H9 (cell line): ENCODE measurements around the gene ADGRL3. TPM values are rescaled to one million over a fixed set of nuclear protein-coding genes. Genes with fewer than 3 reads are reported as not detected.

Experiments
- DNase-seq: peaks from one replicate; pipeline ENCODE4 v3.0.0-alpha.2; 2017
- H2AFZ ChIP-seq: one replicate; pipeline ENCODE4 v1.6.1; 2013; ENCODE audit warnings: mild to moderate bottlenecking, low read length, control low read depth, moderate library complexity
- H2AK5ac ChIP-seq: 2 replicates; pipeline ENCODE4 v1.6.1; 2013; ENCODE audit warnings: low read length, control low read depth, mixed read lengths; ENCODE audit not compliant: insufficient read length
- H2BK120ac ChIP-seq: one replicate; pipeline ENCODE4 v1.6.1; 2013; ENCODE audit warnings: low read depth, mild to moderate bottlenecking, low read length, control low read depth, inconsistent platforms; ENCODE audit not compliant: poor library complexity, severe bottlenecking
- H2BK12ac ChIP-seq: 2 replicates; pipeline ENCODE4 v1.6.1; 2013; ENCODE audit warnings: low read length, control low read depth, mixed read lengths, low read depth; ENCODE audit not compliant: insufficient read length
- H2BK15ac ChIP-seq: 2 replicates; pipeline ENCODE4 v1.6.1; 2013; ENCODE audit warnings: low read depth, low read length, control low read depth
- H2BK20ac ChIP-seq: one replicate; pipeline ENCODE4 v1.6.1; 2013; ENCODE audit warnings: low read depth, mild to moderate bottlenecking, low read length, control low read depth, inconsistent platforms; ENCODE audit not compliant: poor library complexity, severe bottlenecking
- H2BK5ac ChIP-seq: 2 replicates; pipeline ENCODE4 v1.6.1; 2013; ENCODE audit warnings: low read length, control low read depth, mixed read lengths; ENCODE audit not compliant: insufficient read length
- H3K14ac ChIP-seq: 2 replicates; pipeline ENCODE4 v1.6.1; 2013; ENCODE audit warnings: low read length, control low read depth; ENCODE audit not compliant: insufficient read depth
- H3K18ac ChIP-seq: 2 replicates; pipeline ENCODE4 v1.6.1; 2013; ENCODE audit warnings: low read depth, mild to moderate bottlenecking, mixed read lengths, low read length, control low read depth; ENCODE audit not compliant: insufficient read length
- H3K23ac ChIP-seq: 2 replicates; pipeline ENCODE4 v1.6.1; 2013; ENCODE audit warnings: low read length, control low read depth, mixed read lengths, low read depth; ENCODE audit not compliant: insufficient read length
- H3K23me2 ChIP-seq: 2 replicates; pipeline ENCODE4 v1.6.1; 2013; ENCODE audit warnings: low read depth, mild to moderate bottlenecking, mixed read lengths, low read length, control low read depth; ENCODE audit not compliant: insufficient read length, poor library complexity, severe bottlenecking
- H3K27ac ChIP-seq: 2 replicates; pipeline ENCODE4 v1.5.1; 2013; ENCODE audit warnings: low read length, control low read depth, mixed read lengths, low read depth; ENCODE audit not compliant: insufficient read length
- H3K27me3 ChIP-seq: 2 replicates; pipeline ENCODE4 v1.6.1; 2013; ENCODE audit warnings: low read length, control low read depth, inconsistent platforms; ENCODE audit not compliant: insufficient read depth
- H3K4ac ChIP-seq: 2 replicates; pipeline ENCODE4 v1.6.1; 2013; ENCODE audit warnings: low read depth, mild to moderate bottlenecking, control low read depth, inconsistent platforms, low read length, moderate library complexity
- H3K4me1 ChIP-seq: 2 replicates; pipeline ENCODE4 v1.6.1; 2013; ENCODE audit warnings: low read length, control low read depth, inconsistent platforms; ENCODE audit not compliant: insufficient read depth
- H3K4me2 ChIP-seq: 2 replicates; pipeline ENCODE4 v1.6.1; 2013; ENCODE audit warnings: low read length, control low read depth, mixed read lengths; ENCODE audit not compliant: insufficient read length, insufficient read depth
- H3K56ac ChIP-seq: 2 replicates; pipeline ENCODE4 v1.6.1; 2013; ENCODE audit warnings: low read depth, mild to moderate bottlenecking, mixed read lengths, low read length, control low read depth; ENCODE audit not compliant: insufficient read length
- H3K79me1 ChIP-seq: 2 replicates; pipeline ENCODE4 v1.6.1; 2013; ENCODE audit warnings: low read depth, mild to moderate bottlenecking, moderate library complexity, low read length, control low read depth, inconsistent platforms; ENCODE audit not compliant: insufficient read depth, poor library complexity, severe bottlenecking
- H3K79me2 ChIP-seq: 2 replicates; pipeline ENCODE4 v1.6.1; 2013; ENCODE audit warnings: low read length, control low read depth, inconsistent platforms; ENCODE audit not compliant: insufficient read depth
- H3K9ac ChIP-seq: 2 replicates; pipeline ENCODE4 v1.6.1; 2013; ENCODE audit warnings: low read length, control low read depth, mixed read lengths; ENCODE audit not compliant: insufficient read length; ENCODE audit errors: extremely low read depth
- H3K9me3 ChIP-seq: one replicate; pipeline ENCODE4 v1.6.1; 2013; ENCODE audit warnings: low read depth, low read length, inconsistent platforms; ENCODE audit not compliant: control insufficient read depth
- H3T11ph ChIP-seq: one replicate; pipeline ENCODE4 v1.6.1; 2013; ENCODE audit warnings: mild to moderate bottlenecking, low read length, control low read depth, inconsistent platforms
- H4K20me1 ChIP-seq: one replicate; pipeline ENCODE4 v1.6.1; 2013; ENCODE audit not compliant: control insufficient read depth, insufficient read length, insufficient read depth
- H4K5ac ChIP-seq: 2 replicates; pipeline ENCODE4 v1.6.1; 2013; ENCODE audit warnings: low read depth, mild to moderate bottlenecking, mixed read lengths, low read length, control low read depth; ENCODE audit not compliant: insufficient read length
- H4K8ac ChIP-seq: replicated peaks from 2 replicates; pipeline ENCODE4 v1.6.1; 2013; ENCODE audit warnings: low read length, control low read depth, mixed read lengths, low read depth; ENCODE audit not compliant: insufficient read length
- H4K91ac ChIP-seq: 2 replicates; pipeline ENCODE4 v1.6.1; 2013; ENCODE audit warnings: low read depth, mild to moderate bottlenecking, moderate library complexity, mixed read lengths, low read length, control low read depth; ENCODE audit not compliant: insufficient read length
- H3K27ac Mint-ChIP-seq, 3 experiments: 2 replicates in 2 of 3; 3 replicates in 1 of 3; pipeline ENCODE4 v1.8.0; 2020 to 2021; ENCODE audit warnings: mixed read lengths in 3 of 3, mild to moderate bottlenecking in 1 of 3, moderate library complexity in 1 of 3
- H3K27me3 Mint-ChIP-seq: 2 replicates; pipeline ENCODE4 v1.8.0; 2021; ENCODE audit warnings: low read depth, mild to moderate bottlenecking, moderate library complexity, mixed read lengths
- H3K36me3 Mint-ChIP-seq, 3 experiments: 2 replicates in 2 of 3; 3 replicates in 1 of 3; pipeline ENCODE4 v1.8.0; 2020 to 2021; ENCODE audit warnings: low read depth in 3 of 3, mixed read lengths in 3 of 3; ENCODE audit not compliant: insufficient read depth in 1 of 3
- H3K4me1 Mint-ChIP-seq, 2 experiments: 2 replicates each; pipeline ENCODE4 v1.8.0; 2020; ENCODE audit warnings: mixed read lengths in 2 of 2
- H3K4me3 Mint-ChIP-seq, 2 experiments: 2 replicates in 1 of 2; 3 replicates in 1 of 2; pipeline ENCODE4 v1.8.0; 2020 to 2021; ENCODE audit warnings: mild to moderate bottlenecking in 2 of 2, mixed read lengths in 2 of 2, moderate library complexity in 1 of 2
- H3K9me3 Mint-ChIP-seq, 2 experiments: 2 replicates in 1 of 2; 3 replicates in 1 of 2; pipeline ENCODE4 v1.8.0; 2020; ENCODE audit warnings: mild to moderate bottlenecking in 2 of 2, mixed read lengths in 2 of 2, moderate library complexity in 1 of 2
- WGBS: extraction: QIAGEN DNeasy Blood & Tissue Kit; methylation state at CpG from one replicate; pipeline ENCODE4 v1.1.7; 2013; ENCODE audit warnings: missing lambda C conversion rate, low lambda C conversion rate, mixed read lengths; ENCODE audit not compliant: insufficient read length; ENCODE audit errors: extremely low coverage; 5-methylcytosine and 5-hydroxymethylcytosine counted together
- total RNA-seq: library from RNA; stranded (reverse); gene quantifications from 2 replicates; pipeline ENCODE4 v1.2.1, GENCODE V29; 2021
- TF ChIP-seq, protein P1 (sequence below): fragments of 200-600 bp; sonication (generic); conservative IDR thresholded peaks from 3 replicates; pipeline ENCODE4 v1.8.0; 2021; ENCODE audit warnings: antibody characterized with exemption, mild to moderate bottlenecking

Gene ADGRL3
- total RNA-seq, 1 experiment from 2014 or later: 5.9 TPM

- H3K36me3 Mint-ChIP-seq: peaks cover 0 to 5% (median 0%) of the 10 kb centered on the region in 3 experiments; a peak in 4 of 7 replicates
- H3K27me3 Mint-ChIP-seq: no peaks in the 10 kb centered on the region
- H3K4me1 Mint-ChIP-seq: peaks cover 37 to 46% of the 10 kb centered on the region in 2 experiments
These were observed 875.0 kb downstream of the ADGRL3 start for GRCh38 chr4:62075089-62075488.

More at GRCh38 chr4:62075089-62075488, 875.0 kb downstream of the ADGRL3 start:
- Histone ChIP-seq H2BK20ac (no peak overlapping the region), H3K9me3 (no peaks in the 10 kb centered on the region), H3K14ac (no peak overlapping the region), H3K56ac (no peak overlapping the region), H3K9ac (no peak overlapping the region), H3K4me2 (no peak overlapping the region), H4K20me1 (no peaks in the 10 kb centered on the region), H3K23ac (no peak overlapping the region), H2BK12ac (no peak overlapping the region), H3K18ac (no peak overlapping the region), H3K27me3 (no peaks in the 10 kb centered on the region), H4K8ac (no peak overlapping the region), H2BK120ac (no peak overlapping the region), H2BK15ac (no peak overlapping the region), H3K79me2 (no peaks in the 10 kb centered on the region), H4K5ac (no peak overlapping the region), H3K4me1 (no peaks in the 10 kb centered on the region; the same call in 1 of the 2 replicates), H3K4ac (no peak overlapping the region), H3K27ac (no peak overlapping the region), H3K79me1 (no peaks in the 10 kb centered on the region), H3T11ph (no peak overlapping the region), H4K91ac (no peak overlapping the region), H2BK5ac (no peak overlapping the region), H2AFZ (no peak overlapping the region), H2AK5ac (no peak overlapping the region), H3K23me2 (no peaks in the 10 kb centered on the region)
- H3K27ac Mint-ChIP-seq: peak overlapping the region in 2 of 3 experiments; percentile 45 to 78; a peak in 1 of 7 replicates
- TF ChIP-seq, protein P1, sequence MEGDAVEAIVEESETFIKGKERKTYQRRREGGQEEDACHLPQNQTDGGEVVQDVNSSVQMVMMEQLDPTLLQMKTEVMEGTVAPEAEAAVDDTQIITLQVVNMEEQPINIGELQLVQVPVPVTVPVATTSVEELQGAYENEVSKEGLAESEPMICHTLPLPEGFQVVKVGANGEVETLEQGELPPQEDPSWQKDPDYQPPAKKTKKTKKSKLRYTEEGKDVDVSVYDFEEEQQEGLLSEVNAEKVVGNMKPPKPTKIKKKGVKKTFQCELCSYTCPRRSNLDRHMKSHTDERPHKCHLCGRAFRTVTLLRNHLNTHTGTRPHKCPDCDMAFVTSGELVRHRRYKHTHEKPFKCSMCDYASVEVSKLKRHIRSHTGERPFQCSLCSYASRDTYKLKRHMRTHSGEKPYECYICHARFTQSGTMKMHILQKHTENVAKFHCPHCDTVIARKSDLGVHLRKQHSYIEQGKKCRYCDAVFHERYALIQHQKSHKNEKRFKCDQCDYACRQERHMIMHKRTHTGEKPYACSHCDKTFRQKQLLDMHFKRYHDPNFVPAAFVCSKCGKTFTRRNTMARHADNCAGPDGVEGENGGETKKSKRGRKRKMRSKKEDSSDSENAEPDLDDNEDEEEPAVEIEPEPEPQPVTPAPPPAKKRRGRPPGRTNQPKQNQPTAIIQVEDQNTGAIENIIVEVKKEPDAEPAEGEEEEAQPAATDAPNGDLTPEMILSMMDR: no peak
- H3K9me3 Mint-ChIP-seq: no peaks in the 10 kb centered on the region
- H3K4me3 Mint-ChIP-seq: no peak overlapping the region; a peak in 1 of 5 replicates
- no peak for DNase-seq
- no CpG with 5 or more reads among the region's 2 CpGs for WGBS
